AG09309 (cell line): ENCODE measurements around the gene CBARP.

Experiments
- DNase-seq: peaks from one replicate; pipeline ENCODE4 v3.0.0-alpha.2; 2010; ENCODE audit warnings: low read depth
- H3K4me3 ChIP-seq: 2 replicates; pipeline ENCODE4 v1.5.1; 2011; ENCODE audit warnings: mild to moderate bottlenecking, low read depth, low read length, moderate library complexity; ENCODE audit not compliant: control insufficient read depth
- CTCF ChIP-seq: IDR thresholded peaks from 2 replicates; pipeline ENCODE4 v1.5.1; 2011; ENCODE audit warnings: mild to moderate bottlenecking, low read depth, low read length, inconsistent platforms; ENCODE audit not compliant: insufficient read depth, control insufficient read depth; ENCODE audit errors: missing control alignments

The CBARP gene

GRCh38 chr19:1237754-1238368 lies at the start of gene CBARP:
CBARP (minus strand) TSS chr19:1238005; CDS start chr19:1236100, 1,905 bp downstream.
- DNase-seq, result no peak
- TF ChIP-seq CTCF, result no peak
- H3K4me3 ChIP-seq, result peak within 1 kb of the TSS; percentile 88

DNA sequence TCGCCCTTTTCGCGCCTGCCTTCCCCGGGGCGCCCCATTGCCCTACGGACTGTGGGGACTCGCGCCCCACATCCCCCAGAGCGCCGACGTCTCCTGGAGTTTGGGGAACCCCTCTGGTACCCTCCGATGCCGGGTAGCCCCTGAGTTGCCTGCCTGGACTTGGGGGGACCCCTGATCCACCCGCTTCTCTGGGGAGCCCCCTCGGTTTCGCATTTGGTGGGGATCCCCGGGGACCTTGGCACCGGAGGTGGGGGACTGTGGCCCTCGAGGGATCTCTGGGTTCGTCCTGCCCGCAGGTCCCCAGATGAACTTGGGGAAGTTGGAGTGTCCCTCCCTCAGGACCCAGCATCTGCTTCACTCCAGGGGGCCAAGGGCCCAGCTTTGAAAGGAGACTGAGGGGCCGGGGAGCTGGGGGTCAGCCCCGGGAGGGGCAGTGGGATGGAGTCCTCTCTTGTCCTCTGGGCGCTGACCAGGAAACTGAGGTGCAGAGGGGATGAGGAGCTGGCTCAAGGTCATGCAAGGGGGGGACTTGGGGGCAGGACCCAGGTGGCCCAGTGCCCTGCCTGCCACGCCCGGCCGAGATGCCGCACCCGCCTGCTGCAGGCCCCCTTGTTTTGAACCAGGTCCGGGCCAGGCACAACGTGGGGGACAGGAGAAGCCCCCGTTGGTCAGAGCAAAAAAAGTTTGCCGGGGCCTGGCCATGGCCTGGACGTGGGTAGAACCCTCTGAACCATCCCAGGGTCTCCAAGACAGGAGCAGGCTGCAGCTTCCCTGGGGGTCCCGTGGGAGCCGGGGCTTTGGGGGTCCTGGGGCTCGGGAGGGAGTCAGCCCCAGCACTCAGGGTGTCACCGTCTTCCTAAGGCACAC lies 48.9 kb upstream of the CBARP start:
- no peak overlapping the region for H3K4me3 ChIP-seq
- TF ChIP-seq CTCF, result no peak
- no peak for DNase-seq

DNA sequence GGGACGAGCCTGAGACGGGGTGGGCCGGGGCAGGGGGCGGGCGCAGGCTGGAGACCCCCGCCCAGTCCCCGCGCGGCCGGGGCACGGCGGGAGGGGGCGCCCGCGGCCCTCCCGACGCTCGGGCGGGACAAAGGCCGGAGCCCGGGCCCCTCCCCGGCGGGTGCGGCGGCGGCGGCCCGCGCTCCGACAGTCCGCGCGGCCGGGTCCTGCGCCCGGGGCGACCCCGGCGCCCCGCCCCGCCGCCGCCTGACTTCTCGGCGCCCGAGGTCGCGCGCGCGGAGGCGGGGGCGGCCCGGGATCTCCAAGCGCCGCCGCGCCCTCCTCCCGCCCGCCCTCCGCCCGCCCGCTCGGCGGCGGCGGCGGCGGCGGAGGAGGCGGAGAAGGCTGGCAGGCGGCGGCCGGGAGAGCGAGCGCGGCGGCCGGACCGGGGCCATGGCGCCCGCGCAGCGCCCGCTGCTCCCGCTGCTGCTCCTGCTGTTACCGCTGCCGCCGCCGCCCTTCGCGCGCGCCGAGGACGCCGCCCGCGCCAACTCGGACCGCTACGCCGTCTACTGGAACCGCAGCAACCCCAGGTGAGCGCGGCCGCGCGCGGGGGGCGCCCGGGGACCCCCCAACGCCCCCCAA lies 48.0 kb upstream of the CBARP start, which contains the start of gene EFNA2:
Gene EFNA2 (plus strand): TSS at position 137 of the 624 bp plus-strand sequence. CDS start 296 bp downstream, at position 433.
- TF ChIP-seq CTCF, result no peak
- H3K4me3 ChIP-seq, result no peak within 1 kb of the TSS
- no peak for DNase-seq

DNA sequence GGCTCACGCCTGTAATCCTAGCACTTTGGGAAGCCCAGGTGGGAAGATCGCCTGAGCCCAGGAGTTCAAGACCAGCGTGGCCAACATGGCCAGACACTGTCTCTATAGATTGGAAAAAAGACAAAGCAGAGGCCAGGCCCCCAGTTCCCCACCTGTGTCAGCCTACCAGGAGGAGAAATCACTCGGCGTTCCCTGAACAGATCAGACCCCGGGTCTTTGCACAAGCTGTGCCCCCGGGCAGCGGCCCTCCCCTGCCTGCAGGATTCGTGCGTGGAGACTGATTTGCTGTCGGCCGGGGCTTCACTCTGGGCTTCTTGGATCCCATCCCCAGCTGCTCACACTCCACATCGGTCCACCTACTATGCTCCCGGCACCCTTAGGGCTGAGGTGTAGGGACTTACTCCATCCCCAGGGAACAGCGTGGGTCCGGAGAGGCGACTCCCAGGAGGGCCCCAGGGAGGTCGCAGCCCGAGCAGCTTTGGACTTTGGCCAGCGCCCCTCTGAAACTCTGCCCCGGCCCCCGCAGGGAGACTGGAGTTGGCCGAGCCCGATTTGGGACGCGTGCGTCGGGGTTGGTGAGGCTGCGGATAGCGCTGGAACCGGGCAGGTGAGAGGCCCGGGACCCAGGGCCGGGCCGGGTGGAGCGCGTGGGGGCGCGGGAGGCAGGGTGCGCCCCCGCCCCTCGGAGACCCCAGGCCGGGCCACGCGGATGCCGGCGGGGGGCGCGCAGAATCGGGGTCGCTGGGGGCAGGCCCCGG lies 47.4 kb upstream of the CBARP start:
- DNase-seq, result no peak
- no peak overlapping the region for H3K4me3 ChIP-seq
- no peak for TF ChIP-seq CTCF

- no peak for DNase-seq
- TF ChIP-seq CTCF, result no peak
These were observed 46.6 kb upstream of the CBARP start for GRCh38 chr19:1284293-1284978.

GRCh38 chr19:1283917-1284292 lies 46.1 kb upstream of the CBARP start:
- H3K4me3 ChIP-seq, result no peak overlapping the region
- no peak for TF ChIP-seq CTCF
- no peak for DNase-seq

More at GRCh38 chr19:1284293-1284978, 46.6 kb upstream of the CBARP start:
- no peak overlapping the region for H3K4me3 ChIP-seq
